Calu3 (cell line): ENCODE measurements around the gene UBTD2. TPM values are rescaled to one million over a fixed set of nuclear protein-coding genes. Genes with fewer than 3 reads are reported as not detected.
"Not testable (repeated sequence)": the region's sequence is repeated elsewhere in the genome, so short reads cannot be mapped to it uniquely, and the experiment has no call there.

Source experiments
- BruUV-seq: library from RNA; stranded (reverse); fragments of 400-500 nt; replicated peaks from 2 replicates; lab custom pipeline; 2021; lab: Mats Ljungman, UMichigan
- CTCF ChIA-PET: fragments of 300-600 bp; sonication (Branson Sonifier 250); formaldehyde crosslinking; loops from one replicate; lab custom pipeline; 2022; ENCODE audit warnings: antibody characterized with exemption; lab: Charles Lee
- DNase-seq: peaks from one replicate; pipeline ENCODE4 v3.0.0; 2022
- H3K27ac Mint-ChIP-seq: one replicate; pipeline ENCODE4 v1.8.0; 2022; ENCODE audit warnings: mixed read lengths; ENCODE audit not compliant: unreplicated experiment
- H3K27me3 Mint-ChIP-seq: one replicate; pipeline ENCODE4 v1.8.0; 2022; ENCODE audit warnings: mixed read lengths; ENCODE audit not compliant: unreplicated experiment
- H3K36me3 Mint-ChIP-seq: one replicate; pipeline ENCODE4 v1.8.0; 2022; ENCODE audit warnings: mild to moderate bottlenecking, moderate library complexity, mixed read lengths; ENCODE audit not compliant: insufficient read depth, unreplicated experiment
- H3K4me1 Mint-ChIP-seq: one replicate; pipeline ENCODE4 v1.8.0; 2022; ENCODE audit warnings: mild to moderate bottlenecking, low read depth, mixed read lengths; ENCODE audit not compliant: unreplicated experiment
- H3K4me3 Mint-ChIP-seq: one replicate; pipeline ENCODE4 v1.8.0; 2022; ENCODE audit warnings: mild to moderate bottlenecking, low read depth, moderate library complexity, mixed read lengths; ENCODE audit not compliant: unreplicated experiment
- H3K9me3 Mint-ChIP-seq: one replicate; pipeline ENCODE4 v1.8.0; 2022; ENCODE audit warnings: low read depth, mixed read lengths; ENCODE audit not compliant: unreplicated experiment
- CTCF ChIP-seq: fragments of 200-600 bp; IDR thresholded peaks from one replicate; pipeline ENCODE4 v1.8.0; 2022; ENCODE audit warnings: antibody characterized with exemption; ENCODE audit not compliant: unreplicated experiment
- intact Hi-C: fragments of 100-400 bp; cut with micrococcal nuclease; formaldehyde crosslinking; loops from one replicate; pipeline ENCODE4 v1.10.0; 2022; ENCODE audit not compliant: unreplicated experiment
- total RNA-seq: library from RNA; stranded (reverse); gene quantifications from 2 replicates; pipeline ENCODE4 v1.2.3, GENCODE V29; 2022

The UBTD2 gene
- total RNA-seq, 1 experiment from 2014 or later: 21.1 TPM

GRCh38 chr5:172294831-172295230 is 11.3 kb upstream of the UBTD2 start:
- CTCF ChIA-PET: no interaction called here
- TF ChIP-seq CTCF: no peak
- intact Hi-C loops: no loop called here
- DNase-seq: no peak
- H3K27ac Mint-ChIP-seq: no peak overlapping the region
- no peaks in the 10 kb centered on the region for H3K36me3 Mint-ChIP-seq
- H3K9me3 Mint-ChIP-seq: no peaks in the 10 kb centered on the region
- no peak overlapping the region for H3K4me3 Mint-ChIP-seq
- no peaks in the 10 kb centered on the region for H3K27me3 Mint-ChIP-seq
- no peaks in the 10 kb centered on the region for H3K4me1 Mint-ChIP-seq
- no TSS peak for BruUV-seq

GRCh38 chr5:172293745-172294342 is 10.3 kb upstream of the UBTD2 start:
- no peak for TF ChIP-seq CTCF
- H3K36me3 Mint-ChIP-seq: no peaks in the 10 kb centered on the region
- H3K4me3 Mint-ChIP-seq: no peak overlapping the region
- no TSS peak for BruUV-seq
- no peak overlapping the region for H3K27ac Mint-ChIP-seq
- no peaks in the 10 kb centered on the region for H3K27me3 Mint-ChIP-seq
- H3K9me3 Mint-ChIP-seq: no peaks in the 10 kb centered on the region
- CTCF ChIA-PET: interaction anchor here (0.6 to 1.9 kb wide), 10 partner anchors 10 to 381 kb away, joined by 3 to 10 read pairs (median 4); partner anchors contain the start of genes FBXW11, STK10 and UBTD2
- intact Hi-C loops: loop anchor here (1.0 to 2.0 kb wide), 2 partner anchors 187 to 381 kb away; no protein-coding TSS in a partner anchor
- no peaks in the 10 kb centered on the region for H3K4me1 Mint-ChIP-seq
- DNase-seq: no peak

GRCh38 chr5:172293054-172293744 is 9.6 kb upstream of the UBTD2 start:
- TF ChIP-seq CTCF: peak; percentile 87
- H3K27ac Mint-ChIP-seq: no peak overlapping the region
- H3K9me3 Mint-ChIP-seq: no peaks in the 10 kb centered on the region
- BruUV-seq: no TSS peak
- no peaks in the 10 kb centered on the region for H3K4me1 Mint-ChIP-seq
- H3K27me3 Mint-ChIP-seq: no peaks in the 10 kb centered on the region
- H3K4me3 Mint-ChIP-seq: no peak overlapping the region
- DNase-seq: peak; percentile 72
- CTCF ChIA-PET: interaction anchor here (0.6 to 1.9 kb wide), 10 partner anchors 10 to 381 kb away, joined by 3 to 10 read pairs (median 4); partner anchors contain the start of genes FBXW11, STK10 and UBTD2
- intact Hi-C loops: loop anchor here (1.0 to 2.0 kb wide), 2 partner anchors 186 to 380 kb away; no protein-coding TSS in a partner anchor
- peaks cover 1% of the 10 kb centered on the region for H3K36me3 Mint-ChIP-seq

- H3K27ac Mint-ChIP-seq, H3K36me3 Mint-ChIP-seq, H3K4me1 Mint-ChIP-seq, H3K9me3 Mint-ChIP-seq, CTCF ChIA-PET, H3K4me3 Mint-ChIP-seq, DNase-seq, H3K27me3 Mint-ChIP-seq, BruUV-seq: not testable (repeated sequence)
- intact Hi-C loops: loop anchor here (2.0 kb wide), 1 partner anchor 379 kb away; no protein-coding TSS in a partner anchor
Observed at GRCh38 chr5:172291837-172292236, 8.3 kb upstream of the UBTD2 start.
